Parathyroid adenoma (tissue), 2 donors: Measurements from ENCODE around the gene PRKACA.

Experiments used
- H2AFZ ChIP-seq: fragments of 300-600 bp; sonication (generic); one replicate; pipeline ENCODE4 v1.7.0; 2017; ENCODE audit warnings: antibody characterized with exemption, mild to moderate bottlenecking
- H3K27ac ChIP-seq: fragments of 300-600 bp; sonication (generic); one replicate; pipeline ENCODE4 v1.7.0; 2017
- H3K27me3 ChIP-seq: fragments of 300-600 bp; sonication (generic); one replicate; pipeline ENCODE4 v1.7.0; 2017; ENCODE audit warnings: low read length; ENCODE audit not compliant: control insufficient read depth, insufficient read depth
- H3K36me3 ChIP-seq: fragments of 300-600 bp; sonication (generic); one replicate; pipeline ENCODE4 v1.7.0; 2017; ENCODE audit warnings: low read length; ENCODE audit not compliant: control insufficient read depth, insufficient read depth
- H3K4me1 ChIP-seq: fragments of 300-600 bp; sonication (generic); one replicate; pipeline ENCODE4 v1.7.0; 2017; ENCODE audit warnings: control low read depth
- H3K4me2 ChIP-seq: fragments of 300-600 bp; sonication (generic); one replicate; pipeline ENCODE4 v1.7.0; 2017; ENCODE audit warnings: low read length
- H3K4me3 ChIP-seq: fragments of 300-600 bp; sonication (generic); one replicate; pipeline ENCODE4 v1.7.0; 2017; ENCODE audit warnings: low read depth, low read length
- H3K79me2 ChIP-seq: fragments of 300-600 bp; sonication (generic); one replicate; pipeline ENCODE4 v1.7.0; 2017; ENCODE audit warnings: control low read depth
- H3K9ac ChIP-seq: fragments of 300-600 bp; sonication (generic); one replicate; pipeline ENCODE4 v1.7.0; 2017; ENCODE audit warnings: mild to moderate bottlenecking
- H3K9me3 ChIP-seq: fragments of 300-600 bp; sonication (generic); one replicate; pipeline ENCODE4 v1.7.0; 2017; ENCODE audit warnings: low read length; ENCODE audit not compliant: control insufficient read depth
- TF ChIP-seq, protein P1 (sequence below): fragments of 300-600 bp; sonication (generic); IDR thresholded peaks from one replicate; pipeline ENCODE4 v1.7.0; 2017; ENCODE audit warnings: antibody characterized with exemption, mild to moderate bottlenecking
- donor health status: primary hyperparathyroidism.

PRKACA gene

DNA sequence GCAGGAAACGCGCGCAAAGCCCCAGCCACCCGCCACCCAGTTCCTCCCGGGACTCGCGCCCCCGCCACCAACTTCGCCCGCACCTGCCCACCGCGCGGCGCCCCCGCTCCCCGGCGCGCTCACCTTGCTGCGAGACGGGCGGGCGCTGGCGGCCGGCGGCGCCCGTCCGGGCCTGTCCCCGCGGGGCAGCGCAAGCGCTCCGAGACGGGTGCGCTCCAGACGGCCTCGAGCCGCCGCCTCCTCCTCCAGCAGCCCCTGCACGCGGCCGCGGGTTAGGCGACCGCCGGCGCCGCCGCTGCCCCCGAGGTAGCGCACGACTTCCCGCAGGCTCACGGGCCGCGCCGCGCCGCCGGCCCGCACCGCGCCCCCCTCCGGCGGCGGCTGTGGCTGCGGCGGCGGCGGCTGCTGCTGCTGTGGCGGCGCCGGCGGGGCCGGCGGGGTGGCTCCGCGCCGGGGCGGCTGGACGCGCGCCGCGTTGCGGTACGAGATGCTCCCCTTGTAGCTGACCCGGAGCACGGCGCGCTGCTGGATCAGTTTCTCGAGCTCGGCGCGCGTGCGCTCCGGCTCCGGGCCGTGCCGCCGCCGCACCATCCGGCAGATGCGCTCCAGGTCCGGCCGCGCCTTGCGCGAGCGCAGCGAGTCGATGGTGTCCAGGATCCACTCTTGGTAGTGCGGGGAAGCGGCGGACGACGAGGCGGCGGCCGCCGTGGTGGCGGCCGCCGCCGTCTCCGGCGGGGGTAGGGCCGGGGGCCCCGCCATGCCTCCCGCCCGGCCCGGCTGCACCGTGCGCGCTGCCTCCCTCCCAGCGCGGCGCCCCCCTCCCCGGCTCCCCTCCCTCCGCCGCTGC is 27.7 kb downstream of the PRKACA start:
- Histone ChIP-seq H3K27me3 (no peaks in the 10 kb centered on the region), H3K9me3 (no peaks in the 10 kb centered on the region), H3K27ac (no peak overlapping the region), H2AFZ (peak overlapping the region; percentile 79), H3K4me3 (peak overlapping the region; percentile 39), H3K36me3 (no peaks in the 10 kb centered on the region), H3K4me2 (peak overlapping the region; percentile 66), H3K79me2 (no peaks in the 10 kb centered on the region), H3K4me1 (peaks cover 5% of the 10 kb centered on the region), H3K9ac (no peak overlapping the region)
- TF ChIP-seq, protein P1, sequence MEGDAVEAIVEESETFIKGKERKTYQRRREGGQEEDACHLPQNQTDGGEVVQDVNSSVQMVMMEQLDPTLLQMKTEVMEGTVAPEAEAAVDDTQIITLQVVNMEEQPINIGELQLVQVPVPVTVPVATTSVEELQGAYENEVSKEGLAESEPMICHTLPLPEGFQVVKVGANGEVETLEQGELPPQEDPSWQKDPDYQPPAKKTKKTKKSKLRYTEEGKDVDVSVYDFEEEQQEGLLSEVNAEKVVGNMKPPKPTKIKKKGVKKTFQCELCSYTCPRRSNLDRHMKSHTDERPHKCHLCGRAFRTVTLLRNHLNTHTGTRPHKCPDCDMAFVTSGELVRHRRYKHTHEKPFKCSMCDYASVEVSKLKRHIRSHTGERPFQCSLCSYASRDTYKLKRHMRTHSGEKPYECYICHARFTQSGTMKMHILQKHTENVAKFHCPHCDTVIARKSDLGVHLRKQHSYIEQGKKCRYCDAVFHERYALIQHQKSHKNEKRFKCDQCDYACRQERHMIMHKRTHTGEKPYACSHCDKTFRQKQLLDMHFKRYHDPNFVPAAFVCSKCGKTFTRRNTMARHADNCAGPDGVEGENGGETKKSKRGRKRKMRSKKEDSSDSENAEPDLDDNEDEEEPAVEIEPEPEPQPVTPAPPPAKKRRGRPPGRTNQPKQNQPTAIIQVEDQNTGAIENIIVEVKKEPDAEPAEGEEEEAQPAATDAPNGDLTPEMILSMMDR = no peak

- peaks cover 5% of the 10 kb centered on the region for H3K4me1 ChIP-seq
- no peaks in the 10 kb centered on the region for H3K9me3 ChIP-seq
- TF ChIP-seq, protein P1 = no peak
- H3K36me3 ChIP-seq = no peaks in the 10 kb centered on the region
- H3K79me2 ChIP-seq = no peaks in the 10 kb centered on the region
- peak overlapping the region; percentile 38 for H3K4me3 ChIP-seq
- H2AFZ ChIP-seq = no peak overlapping the region
- peak overlapping the region; percentile 66 for H3K4me2 ChIP-seq
- H3K27me3 ChIP-seq = no peaks in the 10 kb centered on the region
- no peak overlapping the region for H3K27ac ChIP-seq
- H3K9ac ChIP-seq = no peak overlapping the region
Measured at GRCh38 chr19:14089412-14089661, 28.2 kb downstream of the PRKACA start.

GRCh38 chr19:14088634-14089411 is 28.7 kb downstream of the PRKACA start:
- Histone ChIP-seq H3K4me2 (no peak overlapping the region), H3K4me1 (peaks cover 5% of the 10 kb centered on the region), H3K9me3 (no peaks in the 10 kb centered on the region), H3K27ac (no peak overlapping the region), H3K4me3 (no peak overlapping the region), H2AFZ (no peak overlapping the region), H3K79me2 (no peaks in the 10 kb centered on the region), H3K36me3 (no peaks in the 10 kb centered on the region), H3K9ac (no peak overlapping the region), H3K27me3 (no peaks in the 10 kb centered on the region)
- TF ChIP-seq, protein P1 = no peak

- H3K4me3 ChIP-seq = no peak overlapping the region
- no peaks in the 10 kb centered on the region for H3K27me3 ChIP-seq
- no peak overlapping the region for H3K4me2 ChIP-seq
- no peaks in the 10 kb centered on the region for H3K9me3 ChIP-seq
- no peaks in the 10 kb centered on the region for H3K79me2 ChIP-seq
- no peak overlapping the region for H3K9ac ChIP-seq
- TF ChIP-seq, protein P1 = no peak
- no peak overlapping the region for H2AFZ ChIP-seq
- no peaks in the 10 kb centered on the region for H3K36me3 ChIP-seq
- no peaks in the 10 kb centered on the region for H3K4me1 ChIP-seq
- H3K27ac ChIP-seq = no peak overlapping the region
Measured at GRCh38 chr19:14086098-14086497, 31.5 kb downstream of the PRKACA start.
